K562 (cell line): ENCODE results near the gene LRP10. TPM values are rescaled to one million over a fixed set of nuclear protein-coding genes. Genes with fewer than 3 reads are reported as not detected.

ENCODE experiments used
- CBFA2T2 ChIP-seq: fragments of 450-650 bp; conservative IDR thresholded peaks from 2 replicates; pipeline ENCODE4 v1.6.1; 2017; ENCODE audit warnings: mild to moderate bottlenecking
- EHMT2 ChIP-seq: fragments of 450-650 bp; IDR thresholded peaks from 2 replicates; pipeline ENCODE4 v1.6.1; 2018; ENCODE audit warnings: antibody characterized with exemption
- GABPB1 ChIP-seq: sonication (generic); formaldehyde crosslinking; IDR thresholded peaks from 2 replicates; pipeline ENCODE4 v1.8.0; 2022; ENCODE audit warnings: mild to moderate bottlenecking, missing genetic modification reagents
- HES1 ChIP-seq: fragments of 450-650 bp; IDR thresholded peaks from 2 replicates; pipeline ENCODE4 v1.6.1; 2016; ENCODE audit warnings: low read depth, mild to moderate bottlenecking, moderate library complexity
- HIVEP1 ChIP-seq: fragments of 250-450 bp; sonication (Bioruptor Pico); IDR thresholded peaks from 2 replicates; pipeline ENCODE4 v1.4.0; 2020; ENCODE audit warnings: mild to moderate bottlenecking
- HNRNPH1 ChIP-seq: fragments of 200-400 bp; formaldehyde crosslinking; optimal IDR thresholded peaks from 2 replicates; pipeline ENCODE3; 2017; ENCODE audit warnings: low read depth, mild to moderate bottlenecking, low read length, moderate library complexity
- HNRNPL ChIP-seq: fragments of 200-400 bp; formaldehyde crosslinking; IDR thresholded peaks from 2 replicates; pipeline ENCODE4 v1.6.1; 2017; ENCODE audit warnings: low read depth, mild to moderate bottlenecking, low read length
- JUND ChIP-seq, 2 experiments: IDR thresholded peaks; 2 replicates in 1 of 2; 3 replicates in 1 of 2; pipeline ENCODE4 v1.6.1; 2011; ENCODE audit warnings: borderline replicate concordance in 2 of 2, low read depth in 2 of 2, low read length in 2 of 2, improper control_type of control experiment in 1 of 2, missing biosample characterization in 1 of 2, missing genetic modification characterization in 1 of 2, missing genetic modification reagents in 1 of 2
- KLF6 ChIP-seq: fragments of 250-450 bp; sonication (Bioruptor Pico); IDR thresholded peaks from 2 replicates; pipeline ENCODE4 v1.4.0; 2020; ENCODE audit warnings: mild to moderate bottlenecking, moderate library complexity, borderline replicate concordance
- NCOR1 ChIP-seq: fragments of 450-650 bp; IDR thresholded peaks from 2 replicates; pipeline ENCODE4 v1.6.1; 2016; ENCODE audit warnings: mild to moderate bottlenecking, moderate library complexity
- NR2C2 ChIP-seq, 2 experiments: fragments of 200-800 bp in 1 of 2; sonication (Bioruptor generic) in 1 of 2; sonication (generic) in 1 of 2; formaldehyde crosslinking in 1 of 2; IDR thresholded peaks; 2 replicates each; pipeline versions ENCODE4 v1.6.1 to v1.8.0; 2016 to 2022; ENCODE audit warnings: mild to moderate bottlenecking in 1 of 2, missing compliant biosample characterization in 1 of 2, missing genetic modification characterization in 1 of 2, missing genetic modification reagents in 1 of 2
- PCBP1 ChIP-seq: fragments of 200-400 bp; formaldehyde crosslinking; IDR thresholded peaks from 2 replicates; pipeline ENCODE4 v1.6.1; 2018; ENCODE audit warnings: mild to moderate bottlenecking, low read depth, low read length; ENCODE audit not compliant: poor library complexity, severe bottlenecking
- RAD51 ChIP-seq: fragments of 450-650 bp; IDR thresholded peaks from 2 replicates; pipeline ENCODE4 v1.7.1; 2016; ENCODE audit warnings: low read depth, mild to moderate bottlenecking, borderline replicate concordance
- SMAD4 ChIP-seq: fragments of 250-450 bp; sonication (Bioruptor Pico); conservative IDR thresholded peaks from 2 replicates; pipeline ENCODE4 v1.8.0; 2021; ENCODE audit warnings: inconsistent platforms, mild to moderate bottlenecking, moderate library complexity
- SMARCE1 ChIP-seq: fragments of 450-650 bp; IDR thresholded peaks from 2 replicates; pipeline ENCODE4 v1.7.1; 2016; ENCODE audit warnings: mild to moderate bottlenecking
- STAG1 ChIP-seq: sonication (generic); formaldehyde crosslinking; IDR thresholded peaks from 2 replicates; pipeline ENCODE4 v1.5.0; 2020; ENCODE audit warnings: missing genetic modification reagents, borderline replicate concordance
- STAT6 ChIP-seq: sonication (generic); formaldehyde crosslinking; IDR thresholded peaks from 2 replicates; pipeline ENCODE4 v1.8.1; 2023; ENCODE audit warnings: mild to moderate bottlenecking, missing genetic modification reagents
- TAF1 ChIP-seq: IDR thresholded peaks from 2 replicates; pipeline ENCODE4 v1.6.1; 2011; ENCODE audit warnings: mild to moderate bottlenecking, low read length, moderate library complexity; ENCODE audit not compliant: insufficient read depth, control insufficient read depth, severe bottlenecking; ENCODE audit errors: extremely low read depth
- TCF3 ChIP-seq: sonication (generic); formaldehyde crosslinking; IDR thresholded peaks from 2 replicates; pipeline ENCODE4 v1.4.0; 2020; ENCODE audit warnings: mild to moderate bottlenecking, missing genetic modification reagents
- TRIM25 ChIP-seq: fragments of 450-650 bp; IDR thresholded peaks from 2 replicates; pipeline ENCODE4 v1.7.0; 2016; ENCODE audit warnings: borderline replicate concordance
- TSC22D4 ChIP-seq: fragments of 450-650 bp; IDR thresholded peaks from 2 replicates; pipeline ENCODE4 v1.6.1; 2016; ENCODE audit warnings: missing genetic modification characterization, missing biosample characterization, control low read depth
- ZNF274 ChIP-seq: IDR thresholded peaks from 2 replicates; pipeline ENCODE4 v1.6.1; 2011; ENCODE audit warnings: low read depth, mild to moderate bottlenecking, low read length, moderate library complexity, borderline replicate concordance
- ZNF354B ChIP-seq: fragments of 250-450 bp; sonication (Bioruptor Pico); IDR thresholded peaks from 2 replicates; pipeline ENCODE4 v1.4.0; 2020
- ZNF766 ChIP-seq: fragments of 200-800 bp; sonication (Bioruptor generic); conservative IDR thresholded peaks from 2 replicates; pipeline ENCODE4 v1.6.1; 2016; ENCODE audit warnings: missing genetic modification characterization, missing compliant biosample characterization
- polyA plus RNA-seq, 8 experiments: library from polyadenylated mRNA; depleted of rRNA in 4 of 8; stranded (reverse) in 5 of 8; unstranded in 3 of 8; fragments of >200 nt; fragmentation: Nextera tagmentation in 2 of 8; fragmentation: Illumina TruSeq in 1 of 8; extraction: Ambion mirVana in 2 of 8; extraction: Trizol in 1 of 8; gene quantifications; 2 replicates each; pipeline versions ENCODE4 v1.2.1 to v1.2.3, GENCODE V29; 2011 to 2014; ENCODE audit warnings: inconsistent platforms in 1 of 8, missing spikeins in 1 of 8
- total RNA-seq, 7 experiments: library from RNA; depleted of rRNA in 6 of 7; stranded (reverse); fragments of >200 nt in 6 of 7; fragmentation: Illumina TruSeq in 2 of 7; extraction: Trizol in 2 of 7; gene quantifications; 2 replicates each; pipeline versions ENCODE4 v1.2.1 to v1.2.3, GENCODE V29; 2011 to 2021; ENCODE audit warnings: low replicate concordance in 1 of 7

The LRP10 gene
- total and polyA plus RNA-seq, 9 of the 15 experiments (the other 6 are each of a cell fraction or from before 2014, with no cell fraction given): 1.3 to 45.5 (median 10.9) TPM

DNA sequence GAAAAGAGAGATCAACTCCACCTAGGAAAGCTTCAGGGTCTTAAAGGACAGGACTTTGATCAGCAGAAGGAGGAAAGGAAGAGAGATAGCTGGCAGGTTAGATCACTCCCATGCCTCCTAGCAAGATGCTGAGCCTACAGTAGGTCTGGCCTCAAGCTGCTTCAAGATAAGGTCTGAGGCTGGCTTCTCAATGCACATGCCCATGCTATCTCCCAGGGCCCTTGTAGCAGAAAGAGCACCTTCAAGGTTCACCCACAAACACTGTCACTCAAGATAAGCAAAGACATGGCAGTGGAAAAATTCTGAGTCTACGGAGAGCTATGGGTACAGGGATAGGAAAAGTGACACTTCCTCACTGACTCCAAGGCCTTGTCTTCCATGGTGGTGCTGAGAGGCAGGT lies 25.8 kb downstream of the LRP10 start (continued):
- no peak for TF ChIP-seq STAT6 (CRISPR knock-in tag)
- TF ChIP-seq HNRNPH1: no peak
- TF ChIP-seq STAG1 (CRISPR knock-in tag): no peak
- TF ChIP-seq HNRNPL: peak; percentile 64; the same call in 1 of the 2 replicates
- no peak for TF ChIP-seq ZNF766 (CRISPR knock-in tag)
- peak; percentile 94 for TF ChIP-seq TCF3 (CRISPR knock-in tag)
- peak; percentile 44; the same call in 1 of the 2 replicates for TF ChIP-seq TRIM25
- TF ChIP-seq NR2C2 (CRISPR knock-in tag; IDR thresholded peaks at IDR 0.05): no peak
- no peak for TF ChIP-seq NR2C2 (tag; IDR thresholded peaks at IDR 0.05)
- peak; percentile 70 for TF ChIP-seq EHMT2
- no peak for TF ChIP-seq PCBP1
- peak; percentile 75; the same call in 1 of the 2 replicates for TF ChIP-seq SMARCE1
- TF ChIP-seq CBFA2T2: peak; percentile 98
- no peak for TF ChIP-seq KLF6 (CRISPR knock-in tag)
- no peak for TF ChIP-seq HES1
- peak; percentile 81 for TF ChIP-seq SMAD4 (CRISPR knock-in tag)
- peak; percentile 73; the same call in 1 of the 2 replicates for TF ChIP-seq ZNF274
- TF ChIP-seq JUND (IDR thresholded peaks at IDR 0.05; ENCODE audit: borderline replicate concordance, low read depth, low read length): peak; percentile 45; the same call in 1 of the 2 replicates
- peak; percentile 52; the same call in 1 of the 3 replicates for TF ChIP-seq JUND (tag; IDR thresholded peaks at IDR 0.05; ENCODE audit: borderline replicate concordance, low read depth, low read length)
- no peak for TF ChIP-seq ZNF354B
- peak; percentile 38 for TF ChIP-seq TAF1
- peak; percentile 95 for TF ChIP-seq NCOR1
- no peak for TF ChIP-seq TSC22D4 (tag)
- TF ChIP-seq RAD51: no peak
- no peak for TF ChIP-seq HIVEP1 (CRISPR knock-in tag)
- TF ChIP-seq GABPB1 (CRISPR knock-in tag): no peak
